PC-9 (cell line): ENCODE data around the gene C1orf105. TPM values are rescaled to one million over a fixed set of nuclear protein-coding genes. Genes with fewer than 3 reads are reported as not detected.

Experiments used
- BruUV-seq: library from RNA; stranded (reverse); fragments of 400-500 nt; replicated peaks from 2 replicates; lab custom pipeline; 2021; lab: Mats Ljungman, UMichigan
- CTCF ChIA-PET: fragments of 300-600 bp; sonication (Branson Sonifier 250); formaldehyde crosslinking; loops from one replicate; lab custom pipeline; 2022; ENCODE audit warnings: antibody characterized with exemption; lab: Charles Lee
- POLR2A ChIA-PET: fragments of 300-600 bp; sonication (Branson Sonifier 250); formaldehyde crosslinking; loops from one replicate; lab custom pipeline; 2022; ENCODE audit warnings: antibody characterized with exemption; ENCODE audit not compliant: unreplicated experiment; lab: Charles Lee
- DNase-seq, 2 experiments: peaks; one replicate each; pipeline versions ENCODE4 v3.0.0 to v3.0.0-alpha.2; 2015 to 2022; ENCODE audit warnings: mixed read lengths in 1 of 2
- H2AFZ ChIP-seq: fragments of 200-600 bp; sonication (generic); 2 replicates; pipeline ENCODE4 v1.8.1; 2017; ENCODE audit warnings: antibody characterized with exemption
- H3F3A ChIP-seq: fragments of 200-600 bp; sonication (generic); 2 replicates; pipeline ENCODE4 v1.8.1; 2017; ENCODE audit warnings: antibody characterized with exemption, mild to moderate bottlenecking, low read depth; ENCODE audit not compliant: insufficient read depth
- H3K27ac ChIP-seq: fragments of 200-600 bp; sonication (generic); 2 replicates; pipeline ENCODE4 v1.6.1; 2016; ENCODE audit warnings: mixed run types
- H3K27me3 ChIP-seq: fragments of 200-600 bp; sonication (generic); 2 replicates; pipeline ENCODE4 v1.6.1; 2016; ENCODE audit warnings: low read depth, mixed run types; ENCODE audit not compliant: insufficient read depth
- H3K36me3 ChIP-seq: fragments of 200-600 bp; sonication (generic); 2 replicates; pipeline ENCODE4 v1.6.1; 2016; ENCODE audit warnings: low read depth, mixed run types
- H3K4me1 ChIP-seq: fragments of 200-600 bp; sonication (generic); replicated peaks from 2 replicates; pipeline ENCODE4 v1.6.1; 2016; ENCODE audit warnings: mixed run types; ENCODE audit not compliant: insufficient read depth
- H3K4me2 ChIP-seq: fragments of 200-600 bp; sonication (generic); 2 replicates; pipeline ENCODE4 v1.6.1; 2017; ENCODE audit warnings: mixed run types
- H3K4me3 ChIP-seq: fragments of 200-600 bp; sonication (generic); 2 replicates; pipeline ENCODE4 v1.6.1; 2016; ENCODE audit warnings: mixed run types
- H3K79me2 ChIP-seq: fragments of 200-600 bp; sonication (generic); 2 replicates; pipeline ENCODE4 v1.6.1; 2017; ENCODE audit warnings: low read depth, mixed run types
- H3K9me2 ChIP-seq: fragments of 200-600 bp; sonication (generic); 2 replicates; pipeline ENCODE4 v1.8.1; 2017; ENCODE audit warnings: mild to moderate bottlenecking; ENCODE audit not compliant: insufficient read depth
- H3K9me3 ChIP-seq: fragments of 200-600 bp; sonication (generic); 2 replicates; pipeline ENCODE4 v1.8.1; 2016; ENCODE audit warnings: low read depth; ENCODE audit not compliant: insufficient read depth
- H4K20me1 ChIP-seq: fragments of 200-600 bp; sonication (generic); 2 replicates; pipeline ENCODE4 v1.8.1; 2017; ENCODE audit not compliant: insufficient read depth
- CTCF ChIP-seq: fragments of 200-600 bp; sonication (generic); conservative IDR thresholded peaks from 2 replicates; pipeline ENCODE4 v1.6.1; 2017; ENCODE audit warnings: mixed run types, antibody characterized with exemption, mild to moderate bottlenecking, moderate library complexity
- EZH2 ChIP-seq: fragments of 200-600 bp; sonication (generic); IDR thresholded peaks from 2 replicates; pipeline ENCODE4 v1.8.0; 2017; ENCODE audit warnings: antibody characterized with exemption, low read depth
- intact Hi-C: fragments of 100-400 bp; cut with micrococcal nuclease; formaldehyde crosslinking; loops from one replicate; pipeline ENCODE4 v1.10.0; 2022; ENCODE audit not compliant: unreplicated experiment
- total RNA-seq: library from RNA; stranded (reverse); gene quantifications from 2 replicates; pipeline ENCODE4 v1.2.3, GENCODE V29; 2021

The C1orf105 gene
- total RNA-seq, 1 experiment from 2014 or later: not detected

GRCh38 chr1:172466795-172467407 is 46.4 kb downstream of the C1orf105 start:
- Histone ChIP-seq H3K36me3 (no peaks in the 10 kb centered on the region), H4K20me1 (no peaks in the 10 kb centered on the region), H3K27ac (no peak overlapping the region), H3K4me1 (peaks cover 15% of the 10 kb centered on the region), H3K4me3 (no peak overlapping the region), H3F3A (no peaks in the 10 kb centered on the region), H3K79me2 (no peaks in the 10 kb centered on the region), H3K9me3 (no peaks in the 10 kb centered on the region), H3K4me2 (no peak overlapping the region), H3K9me2 (no peaks in the 10 kb centered on the region), H3K27me3 (no peaks in the 10 kb centered on the region), H2AFZ (no peak overlapping the region)
- intact Hi-C loops: no loop called here
- POLR2A ChIA-PET: interaction anchor here (0.6 to 0.7 kb wide), 2 partner anchors 65 to 108 kb away, joined by 3 to 6 read pairs; no protein-coding TSS in a partner anchor
- TF ChIP-seq EZH2 (no peak), CTCF (no peak)
- BruUV-seq: no TSS peak
- DNase-seq: peak; percentile 29 to 58
- CTCF ChIA-PET: no interaction called here

GRCh38 chr1:172467446-172467845 is 47.0 kb downstream of the C1orf105 start:
- intact Hi-C loops: no loop called here
- ChIA-PET POLR2A (interaction anchor here (0.7 kb wide), 1 partner anchor 65 kb away, joined by 6 read pairs; no protein-coding TSS in a partner anchor), CTCF (no interaction called here)
- no peaks in the 10 kb centered on the region for H3K27me3 ChIP-seq
- no peak overlapping the region for H3K4me3 ChIP-seq
- no peaks in the 10 kb centered on the region for H4K20me1 ChIP-seq
- H3F3A ChIP-seq: no peaks in the 10 kb centered on the region
- H3K27ac ChIP-seq: no peak overlapping the region
- no peaks in the 10 kb centered on the region for H3K9me2 ChIP-seq
- no peaks in the 10 kb centered on the region for H3K36me3 ChIP-seq
- no peak overlapping the region for H2AFZ ChIP-seq
- H3K9me3 ChIP-seq: no peaks in the 10 kb centered on the region
- no TSS peak for BruUV-seq
- TF ChIP-seq EZH2 (no peak), CTCF (no peak)
- H3K79me2 ChIP-seq: no peaks in the 10 kb centered on the region
- peaks cover 15% of the 10 kb centered on the region for H3K4me1 ChIP-seq
- DNase-seq: no peak
- H3K4me2 ChIP-seq: no peak overlapping the region

GRCh38 chr1:172468296-172468695 is 47.8 kb downstream of the C1orf105 start:
- no peaks in the 10 kb centered on the region for H3K9me2 ChIP-seq
- no peak overlapping the region for H3K27ac ChIP-seq
- no peak overlapping the region for H3K4me3 ChIP-seq
- no peaks in the 10 kb centered on the region for H3K9me3 ChIP-seq
- CTCF ChIA-PET: no interaction called here
- no peaks in the 10 kb centered on the region for H3K79me2 ChIP-seq
- H3K27me3 ChIP-seq: no peaks in the 10 kb centered on the region
- no peaks in the 10 kb centered on the region for H4K20me1 ChIP-seq
- no peak for DNase-seq
- no peaks in the 10 kb centered on the region for H3K36me3 ChIP-seq
- no TSS peak for BruUV-seq
- intact Hi-C loops: no loop called here
- no peak overlapping the region for H2AFZ ChIP-seq
- no peak for TF ChIP-seq CTCF
- TF ChIP-seq EZH2: no peak
- no peak overlapping the region for H3K4me2 ChIP-seq
- no peaks in the 10 kb centered on the region for H3F3A ChIP-seq
- H3K4me1 ChIP-seq: peaks cover 15% of the 10 kb centered on the region
- POLR2A ChIA-PET: interaction anchor here (0.6 kb wide), 1 partner anchor 28 kb away, joined by 10 read pairs; no protein-coding TSS in a partner anchor
